Mucosa of stomach (tissue), 1 donor: Measurements from ENCODE around the gene CTTNBP2NL.
"Not testable (repeated sequence)": the region's sequence is repeated elsewhere in the genome, so short reads cannot be mapped to it uniquely, and the experiment has no call there.

ENCODE experiments used
- H3K27me3 ChIP-seq: one replicate; pipeline ENCODE4 v1.7.0; 2013; ENCODE audit warnings: mild to moderate bottlenecking, low read length; ENCODE audit not compliant: control insufficient read depth, insufficient read depth
- H3K36me3 ChIP-seq: one replicate; pipeline ENCODE4 v1.7.0; 2013; ENCODE audit warnings: low read length; ENCODE audit not compliant: control insufficient read depth, insufficient read depth
- H3K4me1 ChIP-seq: one replicate; pipeline ENCODE4 v1.7.0; 2013; ENCODE audit warnings: mild to moderate bottlenecking, low read length; ENCODE audit not compliant: control insufficient read depth, insufficient read depth
- H3K4me3 ChIP-seq: one replicate; pipeline ENCODE4 v1.7.0; 2013; ENCODE audit warnings: low read length
- H3K9ac ChIP-seq: one replicate; pipeline ENCODE4 v1.7.0; 2013; ENCODE audit warnings: mild to moderate bottlenecking, low read length, moderate library complexity
- H3K9me3 ChIP-seq: one replicate; pipeline ENCODE4 v1.7.0; 2013; ENCODE audit warnings: mild to moderate bottlenecking, low read length, moderate library complexity; ENCODE audit not compliant: control insufficient read depth
- donor health status: Pancreatic carcinoma.

Gene CTTNBP2NL

DNA sequence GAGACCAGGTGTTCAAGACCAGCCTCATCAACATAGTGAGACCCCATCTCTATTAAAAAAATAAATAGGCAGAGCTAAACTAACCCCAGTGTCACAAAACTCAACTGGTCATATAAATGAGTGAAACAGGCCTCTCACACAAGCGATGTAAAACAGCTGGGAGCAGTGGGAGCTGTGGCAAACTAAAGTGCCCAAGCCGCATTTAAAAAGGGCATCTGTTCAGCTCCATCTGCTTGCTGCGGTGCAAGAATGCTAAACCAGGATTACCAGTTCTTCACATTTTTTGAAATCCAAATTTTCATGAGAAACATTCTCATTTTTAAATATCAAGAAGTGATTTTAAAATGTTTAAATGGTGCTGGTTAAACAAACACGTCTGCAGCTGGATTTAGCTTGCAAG, 62.7 kb downstream of the CTTNBP2NL start:
- Histone ChIP-seq H3K9me3 (no peaks in the 10 kb centered on the region), H3K9ac (no peak overlapping the region), H3K4me3 (no peak overlapping the region), H3K27me3 (no peaks in the 10 kb centered on the region), H3K4me1 (peaks cover 23% of the 10 kb centered on the region), H3K36me3 (peaks cover 8% of the 10 kb centered on the region)

DNA sequence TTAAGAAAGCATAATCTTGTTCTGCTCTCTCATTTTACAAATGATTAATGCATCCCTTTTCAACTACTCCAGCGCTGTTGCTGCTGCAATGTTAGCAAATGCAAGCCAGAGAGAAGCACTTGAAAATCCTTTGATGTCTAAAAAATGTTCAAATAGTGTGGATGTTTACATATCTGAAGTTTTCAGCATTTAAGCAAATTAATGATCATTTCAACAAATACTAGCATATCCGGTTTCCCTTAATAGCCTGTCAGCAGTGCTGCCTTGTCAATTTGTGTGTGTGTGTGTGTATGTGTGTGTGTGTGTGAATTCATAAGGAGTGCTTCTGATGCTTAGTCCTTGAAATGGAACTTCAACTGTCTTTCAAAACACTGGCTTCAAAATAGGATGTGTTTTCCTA, 64.6 kb downstream of the CTTNBP2NL start:
- no peak overlapping the region for H3K4me3 ChIP-seq
- no peak overlapping the region for H3K9ac ChIP-seq
- H3K9me3 ChIP-seq, result no peaks in the 10 kb centered on the region
- H3K36me3 ChIP-seq, result peaks cover 8% of the 10 kb centered on the region
- no peaks in the 10 kb centered on the region for H3K27me3 ChIP-seq
- peaks cover 29% of the 10 kb centered on the region for H3K4me1 ChIP-seq

DNA sequence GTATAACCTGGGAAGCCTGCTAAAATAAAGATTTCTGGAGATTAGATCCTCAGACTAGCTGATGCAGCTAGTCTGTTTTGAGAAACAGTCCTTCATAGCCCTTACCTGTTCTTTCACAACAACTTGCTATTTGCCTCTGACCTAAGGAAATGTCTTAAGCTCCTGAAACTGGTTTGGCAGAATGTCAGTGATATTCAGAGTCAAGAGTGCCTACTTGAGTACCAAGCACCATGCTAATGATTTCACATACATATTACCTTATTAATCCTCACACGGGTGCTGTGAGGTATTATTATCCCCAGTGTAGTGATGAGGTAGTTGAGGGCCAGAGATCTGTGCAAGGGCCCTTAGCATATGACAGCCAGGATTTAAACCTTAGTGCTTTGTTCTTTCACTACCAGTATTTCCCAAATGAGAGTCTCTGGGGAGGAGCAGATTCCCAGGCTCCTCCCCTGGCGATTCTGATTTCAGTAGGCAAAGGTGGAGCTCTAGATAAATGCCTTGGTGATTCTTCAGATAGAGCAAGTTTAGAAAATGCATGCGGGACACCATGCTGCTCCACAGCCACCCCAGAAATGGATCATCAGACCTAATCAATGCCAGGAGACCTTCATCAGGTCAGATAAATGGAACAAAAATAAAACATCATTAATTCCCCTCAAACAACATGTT, 65.3 kb downstream of the CTTNBP2NL start:
- H3K9me3 ChIP-seq, result no peaks in the 10 kb centered on the region
- H3K27me3 ChIP-seq, result no peaks in the 10 kb centered on the region
- H3K36me3 ChIP-seq, result peaks cover 8% of the 10 kb centered on the region
- no peak overlapping the region for H3K9ac ChIP-seq
- no peak overlapping the region for H3K4me3 ChIP-seq
- peaks cover 33% of the 10 kb centered on the region for H3K4me1 ChIP-seq

DNA sequence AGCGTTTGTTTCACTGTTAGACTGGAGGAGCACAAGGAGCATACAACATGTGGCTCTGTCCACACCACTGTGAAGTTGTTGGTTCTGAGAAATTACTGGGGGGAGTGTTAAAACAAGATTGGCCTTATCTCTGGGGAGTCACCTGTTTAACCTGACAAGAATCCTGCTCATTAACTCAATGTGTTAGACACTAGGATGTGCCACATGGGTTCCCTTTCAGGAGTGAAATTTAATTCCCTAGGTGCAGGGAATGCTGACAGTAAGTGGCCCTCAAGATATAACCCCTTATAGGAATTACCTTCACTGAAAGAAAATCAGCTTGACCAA, 66.9 kb downstream of the CTTNBP2NL start:
- Histone ChIP-seq H3K4me3 (no peak overlapping the region), H3K9me3 (no peaks in the 10 kb centered on the region), H3K9ac (no peak overlapping the region), H3K27me3 (no peaks in the 10 kb centered on the region), H3K4me1 (peaks cover 33% of the 10 kb centered on the region), H3K36me3 (peaks cover 3% of the 10 kb centered on the region)

DNA sequence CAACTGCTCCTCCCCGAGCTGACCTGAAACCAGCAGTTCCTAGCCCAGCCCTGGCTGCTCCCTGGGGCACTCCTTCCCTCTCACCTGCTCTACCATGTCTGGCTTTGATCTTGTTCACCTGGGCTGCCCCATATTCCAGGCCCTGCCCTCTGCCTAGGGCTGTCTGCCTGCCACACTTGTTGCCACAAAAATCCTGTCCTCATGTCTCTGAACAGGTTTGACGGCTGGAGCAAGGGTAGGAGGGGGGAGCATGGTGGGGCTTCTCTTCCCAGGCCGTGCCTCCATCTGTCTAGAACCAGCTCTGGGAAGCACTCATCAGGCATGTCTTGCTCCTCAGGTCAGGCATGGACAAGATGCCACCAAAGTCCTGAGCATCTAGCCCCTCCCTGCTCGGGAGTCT, 68.5 kb downstream of the CTTNBP2NL start:
- Histone ChIP-seq H3K36me3 (no peaks in the 10 kb centered on the region), H3K27me3 (no peaks in the 10 kb centered on the region), H3K9ac (no peak overlapping the region), H3K4me3 (no peak overlapping the region), H3K4me1 (peaks cover 33% of the 10 kb centered on the region), H3K9me3 (no peaks in the 10 kb centered on the region)

DNA sequence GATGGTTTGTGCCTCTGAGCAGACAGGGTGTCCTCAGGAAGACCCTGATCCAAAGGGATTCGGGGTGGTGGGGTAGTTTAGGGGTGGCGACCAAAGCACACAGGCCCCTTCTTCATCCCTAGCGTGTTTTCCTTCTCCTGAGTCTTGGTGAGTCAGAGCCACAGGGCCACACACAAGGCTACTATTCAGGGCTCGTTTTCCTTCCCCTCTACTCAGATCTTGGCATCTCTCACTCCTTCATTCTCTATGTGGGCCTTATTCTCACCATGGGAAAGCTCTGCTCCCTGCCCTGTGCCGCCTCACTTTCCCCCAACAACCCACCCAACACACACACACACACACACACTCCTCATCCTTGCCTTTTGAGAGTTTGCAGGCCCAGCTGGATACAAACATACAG, 69.1 kb downstream of the CTTNBP2NL start:
- peaks cover 33% of the 10 kb centered on the region for H3K4me1 ChIP-seq
- H3K9ac ChIP-seq, result no peak overlapping the region

DNA sequence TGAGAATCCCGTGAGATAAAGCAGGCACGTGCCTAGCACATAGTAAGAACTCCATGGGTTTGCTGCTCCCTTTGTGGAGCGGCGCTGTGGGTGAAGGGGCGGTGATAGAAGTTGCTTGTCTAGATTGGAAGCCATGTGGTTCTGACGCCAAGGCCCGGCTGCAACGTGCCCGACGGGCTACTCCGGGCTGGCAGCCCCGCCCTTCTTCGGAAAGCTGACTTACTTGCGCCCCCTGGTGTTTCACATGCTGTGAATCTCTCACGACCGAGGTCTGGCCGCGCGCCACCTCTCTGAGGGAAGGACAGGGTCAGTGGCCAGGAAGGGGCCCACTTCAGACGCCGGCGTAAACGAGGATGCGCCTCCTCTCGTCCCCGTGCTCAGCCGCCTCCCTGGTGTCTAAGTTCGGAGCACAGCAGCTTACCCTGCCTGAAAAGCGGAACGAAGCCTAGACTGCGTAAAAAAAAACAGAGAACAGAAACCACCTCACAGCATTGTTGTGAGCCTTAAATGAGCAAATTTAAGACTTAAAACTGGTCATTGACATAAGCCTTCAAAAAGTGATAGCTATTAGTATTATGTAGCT, 70.2 kb downstream of the CTTNBP2NL start:
- no peaks in the 10 kb centered on the region for H3K27me3 ChIP-seq
- H3K9me3 ChIP-seq, result no peaks in the 10 kb centered on the region
- H3K36me3 ChIP-seq, result no peaks in the 10 kb centered on the region
- H3K4me1 ChIP-seq, result peaks cover 25% of the 10 kb centered on the region
- peak overlapping the region; percentile 1 for H3K4me3 ChIP-seq
- H3K9ac ChIP-seq, result peak overlapping the region; percentile 75

More for the DNA sequence above, 69.1 kb downstream of the CTTNBP2NL start:
- no peaks in the 10 kb centered on the region for H3K9me3 ChIP-seq
- H3K4me3 ChIP-seq, result no peak overlapping the region
- no peaks in the 10 kb centered on the region for H3K27me3 ChIP-seq
- H3K36me3 ChIP-seq, result no peaks in the 10 kb centered on the region

DNA sequence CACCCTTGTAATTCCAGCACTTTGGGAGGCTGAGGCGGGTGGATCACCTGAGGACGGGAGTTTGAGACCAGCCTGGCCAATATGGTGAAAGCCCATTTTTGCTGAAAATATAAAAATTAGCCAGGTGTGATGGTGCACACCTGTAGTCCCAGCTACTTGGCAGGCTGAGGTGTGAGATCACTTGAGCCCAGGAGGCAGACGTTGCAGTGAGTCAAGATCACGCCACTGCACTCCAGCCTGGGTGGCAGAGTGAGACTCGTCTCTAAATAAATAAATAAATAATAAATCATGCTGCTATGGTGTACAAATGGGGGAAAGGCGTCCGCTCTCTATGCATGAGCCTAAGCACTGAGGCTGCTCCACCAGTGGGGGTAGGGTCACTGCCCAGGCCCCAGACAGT, 74.3 kb downstream of the CTTNBP2NL start:
- not testable (repeated sequence) for H3K9me3 ChIP-seq, H3K4me3 ChIP-seq, H3K4me1 ChIP-seq, H3K9ac ChIP-seq, H3K36me3 ChIP-seq, H3K27me3 ChIP-seq

DNA sequence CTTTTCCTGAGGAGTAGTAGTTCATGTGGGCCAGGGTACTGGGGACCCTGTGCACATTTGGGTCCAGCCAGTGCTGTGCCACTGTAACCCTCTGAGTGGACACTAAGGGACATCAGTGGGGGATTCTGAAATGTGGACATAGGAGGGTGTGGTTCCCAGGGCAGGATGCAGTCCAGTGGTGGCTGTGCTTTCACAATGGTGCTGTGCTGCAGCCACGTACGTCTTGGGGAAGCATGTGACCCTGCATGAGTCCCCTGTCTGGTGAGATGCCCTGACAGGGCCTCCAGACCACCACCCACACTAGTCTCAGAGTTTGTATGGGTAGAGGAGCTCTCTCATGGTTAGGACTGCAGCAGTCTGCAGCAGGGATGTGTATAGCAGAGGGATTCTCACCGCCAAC, 75.0 kb downstream of the CTTNBP2NL start:
- Histone ChIP-seq H3K4me1 (peaks cover 1% of the 10 kb centered on the region), H3K27me3 (no peaks in the 10 kb centered on the region), H3K36me3 (no peaks in the 10 kb centered on the region), H3K4me3 (no peak overlapping the region), H3K9me3 (no peaks in the 10 kb centered on the region), H3K9ac (no peak overlapping the region)

DNA sequence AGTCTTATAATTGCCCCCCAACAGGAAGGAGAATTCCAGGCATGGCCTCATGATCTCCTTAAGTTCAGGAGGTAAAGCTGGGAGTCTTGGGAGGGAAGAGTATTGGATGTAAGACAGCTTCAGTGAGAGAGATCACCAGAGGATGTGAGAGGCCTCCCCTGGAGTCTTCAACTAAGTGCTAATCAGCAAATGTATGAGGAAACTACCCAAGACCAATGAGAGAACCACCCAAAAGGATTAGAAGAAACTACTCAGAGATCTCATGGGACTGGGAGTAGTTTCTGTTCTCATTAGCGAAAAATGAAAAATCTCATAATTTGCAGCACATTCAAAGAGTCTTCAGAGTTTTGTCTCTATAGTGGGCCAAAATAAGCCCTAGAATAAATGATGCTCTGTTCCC, 76.1 kb downstream of the CTTNBP2NL start:
- Histone ChIP-seq H3K4me1 (no peaks in the 10 kb centered on the region), H3K27me3 (no peaks in the 10 kb centered on the region), H3K36me3 (no peaks in the 10 kb centered on the region), H3K4me3 (no peak overlapping the region), H3K9me3 (no peaks in the 10 kb centered on the region), H3K9ac (no peak overlapping the region)

DNA sequence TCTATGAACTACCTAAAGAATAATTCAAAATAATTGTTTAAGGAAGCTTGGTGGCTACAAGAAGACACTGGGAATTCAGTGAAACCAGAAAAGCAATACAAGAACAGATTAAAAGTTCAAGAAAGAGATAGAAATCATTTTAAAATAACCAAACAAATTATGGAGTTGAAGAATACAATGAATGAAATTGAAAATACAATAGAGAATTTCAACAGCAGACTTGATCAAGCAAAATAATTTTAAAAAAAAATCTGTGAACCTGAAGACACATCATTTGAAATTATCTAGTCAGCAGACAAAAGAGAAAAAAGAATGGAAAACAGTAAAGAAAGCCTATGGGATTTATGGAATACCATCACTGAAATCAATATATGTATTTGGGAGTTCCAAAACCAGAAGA, 81.5 kb downstream of the CTTNBP2NL start:
- Histone ChIP-seq H3K9me3 (no peaks in the 10 kb centered on the region), H3K9ac (no peak overlapping the region), H3K36me3 (no peaks in the 10 kb centered on the region), H3K27me3 (no peaks in the 10 kb centered on the region), H3K4me3 (no peak overlapping the region), H3K4me1 (no peaks in the 10 kb centered on the region)

DNA sequence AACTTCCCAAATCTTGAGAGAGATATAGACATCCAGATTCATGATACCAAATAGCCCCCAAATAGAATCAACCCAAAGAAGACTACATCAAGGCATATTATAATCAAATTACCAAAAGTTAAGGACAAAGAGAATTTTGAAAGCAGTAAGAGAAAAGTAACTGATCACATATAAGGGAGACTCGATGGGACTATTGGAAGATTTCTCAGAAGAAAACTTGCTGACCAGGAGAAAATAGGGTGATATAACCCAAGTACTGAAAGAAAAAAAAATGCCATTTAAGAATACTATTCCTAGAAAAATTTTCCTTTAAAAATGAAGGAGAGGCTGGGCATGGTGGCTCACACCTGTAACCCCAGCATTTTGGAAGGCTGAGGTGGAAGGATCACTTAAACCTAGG, 82.3 kb downstream of the CTTNBP2NL start:
- H3K4me1 ChIP-seq, result no peaks in the 10 kb centered on the region
- no peak overlapping the region for H3K9ac ChIP-seq
- no peaks in the 10 kb centered on the region for H3K27me3 ChIP-seq
- H3K36me3 ChIP-seq, result no peaks in the 10 kb centered on the region
- H3K9me3 ChIP-seq, result no peaks in the 10 kb centered on the region
- no peak overlapping the region for H3K4me3 ChIP-seq

DNA sequence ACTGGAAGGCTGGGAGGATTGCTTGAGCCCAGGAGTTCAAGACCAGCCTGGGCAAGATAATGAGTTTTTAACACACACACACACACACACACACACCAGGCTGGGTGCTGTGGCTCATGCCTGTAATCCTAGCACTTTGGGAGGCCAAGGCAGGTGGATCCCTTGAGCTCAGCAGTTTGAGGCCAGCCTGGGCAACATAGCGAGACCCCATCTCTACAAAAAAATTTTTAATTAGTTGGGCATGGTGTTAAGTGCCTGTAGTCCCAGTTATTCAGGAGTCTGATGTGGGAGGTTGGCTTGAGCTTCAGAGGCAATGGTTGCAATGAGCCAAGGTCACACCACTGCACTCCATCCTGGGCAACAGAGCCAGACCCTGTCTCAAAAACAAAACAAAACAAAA, 90.0 kb downstream of the CTTNBP2NL start:
- H3K4me3 ChIP-seq, H3K36me3 ChIP-seq, H3K4me1 ChIP-seq, H3K27me3 ChIP-seq, H3K9me3 ChIP-seq, H3K9ac ChIP-seq: not testable (repeated sequence)
